ENCODE data around the gene MEF2D. TPM values are rescaled to one million over a fixed set of nuclear protein-coding genes. Genes with fewer than 3 reads are reported as not detected.

The MEF2D gene
- polyA plus RNA-seq, 1 experiment, result 9.9 TPM

- Histone ChIP-seq H3K27me3 (ENCODE audit: control insufficient read depth, insufficient read depth, low read length) (peaks cover 96% of the 10 kb centered on the region), H3K27ac (ENCODE audit: low read depth, low read length) (no peak overlapping the region), H3K9me3 (ENCODE audit: control insufficient read depth, insufficient read depth, low read length) (no peaks in the 10 kb centered on the region; the same call in 1 of the 2 replicates), H3K4me3 (ENCODE audit: low read depth, low read length) (no peak overlapping the region)
- ChIA-PET POLR2A (interaction anchor here (0.6 kb wide), 1 partner anchor 81 kb away, joined by 3 read pairs; no protein-coding TSS in a partner anchor), CTCF (interaction anchor here (1.1 to 4.6 kb wide), 2 partner anchors 12 to 48 kb away, joined by 5 to 27 read pairs; no protein-coding TSS in a partner anchor)
- DNase-seq (ENCODE audit: low read depth, low spot score), result no peak
- no peak for TF ChIP-seq CTCF (IDR thresholded peaks at IDR 0.05; ENCODE audit: low read depth, low read length)
Measured at GRCh38 chr1:156433602-156434001, 67.0 kb downstream of the MEF2D start.

- POLR2A ChIA-PET, result no interaction called here
- peaks cover 96% of the 10 kb centered on the region for H3K27me3 ChIP-seq (ENCODE audit: control insufficient read depth, insufficient read depth, low read length)
- CTCF ChIA-PET, result interaction anchor here (1.5 to 4.6 kb wide), 2 partner anchors 13 to 47 kb away, joined by 12 to 27 read pairs; no protein-coding TSS in a partner anchor
Measured at GRCh38 chr1:156433032-156433431, 67.5 kb downstream of the MEF2D start.

GRCh38 chr1:156432669-156433018 lies 67.9 kb downstream of the MEF2D start:
- POLR2A ChIA-PET, result interaction anchor here (0.6 kb wide), 1 partner anchor 40 kb away, joined by 6 read pairs; no protein-coding TSS in a partner anchor
- H3K27me3 ChIP-seq (ENCODE audit: control insufficient read depth, insufficient read depth, low read length), result peaks cover 96% of the 10 kb centered on the region
- CTCF ChIA-PET, result interaction anchor here (1.5 to 4.6 kb wide), 2 partner anchors 13 to 47 kb away, joined by 12 to 27 read pairs; no protein-coding TSS in a partner anchor
- no peak overlapping the region for H3K4me3 ChIP-seq (ENCODE audit: low read depth, low read length)
- H3K27ac ChIP-seq (ENCODE audit: low read depth, low read length), result no peak overlapping the region
- no peak for DNase-seq (ENCODE audit: low read depth, low spot score)
- no peaks in the 10 kb centered on the region; the same call in 1 of the 2 replicates for H3K9me3 ChIP-seq (ENCODE audit: control insufficient read depth, insufficient read depth, low read length)
- no peak for TF ChIP-seq CTCF (IDR thresholded peaks at IDR 0.05; ENCODE audit: low read depth, low read length)

More at GRCh38 chr1:156433032-156433431, 67.5 kb downstream of the MEF2D start:
- H3K4me3 ChIP-seq (ENCODE audit: low read depth, low read length), result no peak overlapping the region
- H3K9me3 ChIP-seq (ENCODE audit: control insufficient read depth, insufficient read depth, low read length), result no peaks in the 10 kb centered on the region; the same call in 1 of the 2 replicates
- DNase-seq (ENCODE audit: low read depth, low spot score), result no peak
- TF ChIP-seq CTCF (IDR thresholded peaks at IDR 0.05; ENCODE audit: low read depth, low read length), result no peak
- no peak overlapping the region for H3K27ac ChIP-seq (ENCODE audit: low read depth, low read length)

- POLR2A ChIA-PET, result interaction anchor here (0.6 kb wide), 1 partner anchor 40 kb away, joined by 6 read pairs; no protein-coding TSS in a partner anchor
- no peak overlapping the region for H3K4me3 ChIP-seq (ENCODE audit: low read depth, low read length)
- CTCF ChIA-PET, result interaction anchor here (0.6 to 4.6 kb wide), 4 partner anchors 14 to 46 kb away, joined by 3 to 27 read pairs (median 9); no protein-coding TSS in a partner anchor
- H3K27ac ChIP-seq (ENCODE audit: low read depth, low read length), result no peak overlapping the region
- H3K27me3 ChIP-seq (ENCODE audit: control insufficient read depth, insufficient read depth, low read length), result peaks cover 95% of the 10 kb centered on the region
- no peaks in the 10 kb centered on the region; the same call in 1 of the 2 replicates for H3K9me3 ChIP-seq (ENCODE audit: control insufficient read depth, insufficient read depth, low read length)
- no peak for TF ChIP-seq CTCF (IDR thresholded peaks at IDR 0.05; ENCODE audit: low read depth, low read length)
- DNase-seq (ENCODE audit: low read depth, low spot score), result no peak
Measured at GRCh38 chr1:156431769-156432668, 68.6 kb downstream of the MEF2D start.
